GM18873 (cell line): ENCODE measurements around the gene TMEM183A.

Experiments used
- ATAC-seq: cut with Tn5 transposase; IDR thresholded peaks from one replicate; pipeline ENCODE4 v1.9.1; 2021; ENCODE audit warnings: mild to moderate bottlenecking, moderate library complexity, moderate number of reproducible peaks; ENCODE audit not compliant: unreplicated experiment, low FRiP score

The TMEM183A gene

DNA sequence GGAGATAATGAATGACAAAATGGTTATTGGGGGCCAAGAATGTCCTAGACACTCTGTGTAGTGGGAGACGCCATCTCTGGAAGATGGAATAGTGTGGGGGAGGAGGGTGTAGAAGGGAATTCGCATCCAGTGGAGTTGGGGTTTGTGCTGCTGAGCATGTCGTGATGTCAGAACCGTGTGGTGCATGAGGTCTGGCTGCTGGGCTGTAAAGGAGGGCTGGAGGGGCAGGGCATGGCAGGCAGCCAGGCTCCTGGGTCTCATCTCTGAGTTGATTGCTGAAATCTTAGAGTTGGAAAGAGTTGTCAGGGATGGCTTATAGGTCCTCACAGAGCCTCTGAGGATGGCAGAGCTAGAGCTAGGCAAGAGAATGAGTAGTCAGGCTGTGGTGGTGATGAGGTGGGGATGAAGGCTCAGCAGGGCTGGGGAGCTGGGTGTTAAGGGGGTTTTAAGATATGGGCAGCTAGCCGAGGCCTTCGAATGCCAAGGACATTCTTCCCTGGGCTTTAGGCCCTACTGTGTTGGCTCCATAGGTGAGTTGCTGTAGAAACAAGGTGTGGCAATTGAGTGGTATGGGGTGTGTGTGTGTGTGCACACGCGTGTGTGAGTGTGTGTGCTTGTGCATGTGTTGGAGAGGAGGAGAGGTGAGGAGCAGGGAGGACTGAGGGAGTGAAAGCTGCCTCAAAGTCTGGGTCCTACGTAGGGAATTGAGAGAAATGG is 21.1 kb downstream of the TMEM183A start:
- ATAC-seq = no peak

DNA sequence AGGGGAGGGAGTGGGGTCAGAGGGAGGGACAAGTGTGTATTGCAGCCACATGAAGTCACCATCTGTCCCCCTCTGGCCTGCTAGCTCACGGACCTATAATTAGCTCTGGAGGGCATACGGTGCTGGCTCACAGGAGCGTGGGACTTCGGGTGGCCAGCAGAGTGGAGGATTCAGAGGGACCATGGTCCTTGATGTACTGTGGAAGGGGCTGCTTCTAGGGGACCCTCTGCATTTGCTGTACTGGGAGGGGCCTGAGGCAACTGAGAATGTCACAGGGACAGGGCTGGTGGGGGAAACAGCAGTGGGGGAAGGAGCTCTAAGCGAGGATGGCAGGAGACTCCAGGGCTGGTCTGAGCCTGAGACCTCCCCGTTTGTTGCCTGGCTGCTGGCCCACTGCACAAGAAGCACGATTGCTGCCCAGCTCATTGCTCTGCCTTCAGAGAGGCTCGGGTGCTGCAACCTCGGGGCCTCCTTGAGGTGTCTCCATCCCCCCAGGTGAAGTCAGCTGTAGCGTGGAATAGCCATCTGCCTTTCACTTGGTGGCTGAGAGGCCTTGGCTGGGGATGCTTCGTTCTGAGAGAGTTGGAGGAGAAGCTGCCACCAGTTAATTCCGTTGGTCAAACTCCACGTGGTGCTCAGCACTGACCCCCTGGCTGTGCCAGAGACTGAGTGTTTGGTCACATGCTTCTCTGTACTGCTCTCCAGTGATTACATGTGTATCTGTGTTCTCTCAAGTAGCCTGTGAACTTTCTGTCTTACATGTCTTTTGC is 21.8 kb downstream of the TMEM183A start:
- no peak for ATAC-seq

DNA sequence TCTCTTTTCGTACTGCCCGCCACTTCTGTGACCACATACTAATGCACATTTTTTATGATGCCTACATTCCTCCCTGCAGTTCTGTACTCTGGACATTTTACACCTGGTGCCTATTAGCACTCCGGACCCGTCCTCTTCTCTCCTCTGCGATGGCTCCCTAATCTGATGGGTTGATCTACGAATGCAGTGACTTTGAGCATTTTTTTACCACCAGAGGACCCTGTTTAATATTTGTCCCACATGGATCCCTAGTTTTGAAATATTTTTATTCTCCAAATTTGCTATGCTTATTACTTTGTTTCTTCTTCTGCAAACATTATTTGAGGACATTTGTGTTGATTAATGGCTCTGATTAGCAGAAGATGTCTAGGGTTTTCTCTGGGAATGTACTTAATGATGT is 24.3 kb downstream of the TMEM183A start:
- no peak for ATAC-seq

DNA sequence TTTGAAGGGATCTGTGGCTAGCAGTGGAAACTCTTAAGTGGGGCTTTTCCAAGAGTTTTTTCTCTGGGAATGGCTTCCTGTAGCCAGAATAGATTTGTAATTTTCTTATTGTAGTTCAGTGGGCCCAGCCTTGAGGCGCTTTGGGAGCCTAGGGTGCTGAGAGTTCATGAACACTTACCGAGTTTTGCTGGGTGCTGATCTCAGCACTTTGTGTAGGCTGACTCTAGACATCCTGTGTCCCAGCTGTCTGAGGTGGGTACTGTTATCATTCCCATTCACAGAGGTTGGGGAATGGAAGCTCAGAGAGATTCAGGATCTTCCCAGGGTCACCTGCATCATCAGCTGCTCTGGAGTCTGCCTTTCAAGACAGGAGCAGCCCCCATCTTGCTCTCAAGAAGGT is 26.1 kb downstream of the TMEM183A start:
- ATAC-seq = no peak

DNA sequence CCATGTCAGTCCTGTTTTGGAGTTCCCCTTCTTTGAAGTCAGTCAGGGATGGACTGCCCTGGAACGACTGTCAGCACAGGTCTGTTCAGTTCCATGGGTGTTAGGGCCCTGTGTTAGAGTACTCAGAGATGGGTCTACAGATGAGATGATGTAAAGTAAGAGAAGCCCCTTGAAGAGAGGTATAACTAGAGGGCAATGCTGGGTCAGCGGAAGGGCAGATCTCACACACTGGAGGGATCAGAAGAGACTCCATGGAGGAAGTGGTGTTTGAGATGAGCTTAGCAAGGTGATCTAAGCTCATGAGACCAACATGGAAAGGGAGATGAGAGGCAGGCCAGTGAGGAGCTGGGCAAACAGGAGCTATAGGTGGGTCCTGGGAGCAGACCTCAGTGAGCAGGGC is 26.7 kb downstream of the TMEM183A start:
- no peak for ATAC-seq

DNA sequence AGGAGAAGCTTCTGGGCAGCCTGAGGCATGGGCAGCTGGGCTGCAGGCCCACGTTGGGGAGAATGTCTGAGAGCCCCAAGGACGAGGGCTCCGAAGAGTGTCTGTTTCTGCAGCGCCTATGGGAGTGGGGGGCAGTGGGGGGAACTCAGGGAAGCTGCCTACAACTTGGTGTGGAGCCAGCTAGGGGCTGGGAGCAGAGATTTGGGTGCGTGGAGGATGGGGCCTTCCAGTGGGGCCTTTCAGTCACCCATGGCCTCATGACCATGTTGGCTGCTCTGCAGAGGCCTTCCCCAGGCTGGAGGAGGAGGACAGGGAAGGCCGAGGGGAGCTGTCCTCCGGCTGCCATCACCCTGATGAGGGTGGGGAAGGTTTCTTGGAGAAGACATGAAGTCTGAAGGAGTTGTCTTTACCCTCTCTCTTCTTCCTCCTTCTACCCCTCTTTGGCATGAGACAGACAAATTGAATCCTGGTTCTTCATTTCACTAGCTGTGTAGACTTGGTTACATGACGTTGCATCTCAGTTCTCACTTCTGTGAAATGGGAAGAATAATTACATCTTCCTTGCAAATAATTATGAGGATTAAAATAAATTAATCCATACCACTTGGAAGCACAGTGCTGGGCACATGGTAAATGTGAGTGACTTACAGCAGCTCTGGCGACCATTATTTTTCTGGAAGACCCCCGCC is 27.4 kb downstream of the TMEM183A start:
- no peak for ATAC-seq

DNA sequence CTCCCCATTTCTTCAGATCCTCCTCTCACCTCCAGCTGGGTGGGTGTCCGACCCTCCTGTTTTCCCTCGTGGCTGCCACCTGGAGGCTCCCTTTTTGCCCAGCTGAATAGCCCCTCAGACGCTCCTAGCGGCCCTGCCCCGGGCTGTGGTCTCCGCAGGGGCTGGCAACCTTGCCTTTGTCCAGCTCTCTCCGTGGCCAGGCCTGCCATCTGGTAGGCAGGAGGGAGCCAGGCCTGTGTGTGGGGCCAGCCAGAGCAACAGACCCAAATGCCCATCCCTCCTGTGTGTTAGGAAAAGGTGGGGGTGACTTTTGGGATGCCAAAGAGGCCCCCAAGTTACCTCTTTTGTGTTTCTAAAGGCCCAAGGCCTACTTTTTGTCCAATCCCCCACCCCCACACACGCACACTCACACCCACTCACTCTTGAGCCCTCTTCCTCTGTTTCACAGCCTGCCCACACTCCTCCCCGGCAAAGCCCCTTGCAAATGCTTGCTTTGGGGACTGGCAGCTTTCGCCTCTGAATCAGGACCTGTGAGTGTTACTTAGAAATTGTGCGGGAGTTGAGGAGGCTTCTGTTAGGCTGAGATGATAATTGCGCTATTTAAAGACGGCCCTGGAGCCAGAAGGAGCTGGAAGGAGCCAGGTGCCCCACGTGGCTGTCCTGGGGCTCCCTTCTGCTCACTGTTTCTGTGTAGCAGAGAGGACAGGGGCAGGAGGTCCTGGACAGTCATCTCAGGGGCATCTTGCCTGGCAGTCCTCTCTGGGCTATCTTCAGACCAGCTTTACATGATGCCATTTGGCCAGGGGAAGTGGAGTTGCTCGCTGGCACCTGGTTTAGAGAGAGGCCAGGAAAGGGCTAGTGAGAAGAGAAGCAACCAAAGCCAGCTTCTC is 28.2 kb downstream of the TMEM183A start:
- no peak for ATAC-seq

DNA sequence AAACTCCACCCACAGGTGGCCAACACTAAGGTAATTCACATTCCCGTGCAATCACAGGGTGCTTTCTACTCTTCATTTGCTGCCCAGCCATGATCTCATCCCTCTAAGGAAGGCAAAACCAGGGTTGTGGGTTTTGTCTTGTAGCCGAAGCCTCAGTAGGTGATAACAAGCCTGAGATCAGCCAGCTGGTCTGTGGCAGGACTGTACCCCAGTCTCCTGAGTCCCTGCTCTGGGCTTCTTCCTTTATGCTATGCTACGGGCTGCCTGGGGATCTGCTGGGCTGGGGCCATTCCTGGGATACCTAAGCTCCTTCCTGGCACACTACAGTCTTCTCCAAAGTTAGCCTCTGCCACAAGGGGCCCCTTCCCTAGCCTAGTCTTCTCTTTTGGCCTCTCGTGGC is 29.0 kb downstream of the TMEM183A start:
- no peak for ATAC-seq

DNA sequence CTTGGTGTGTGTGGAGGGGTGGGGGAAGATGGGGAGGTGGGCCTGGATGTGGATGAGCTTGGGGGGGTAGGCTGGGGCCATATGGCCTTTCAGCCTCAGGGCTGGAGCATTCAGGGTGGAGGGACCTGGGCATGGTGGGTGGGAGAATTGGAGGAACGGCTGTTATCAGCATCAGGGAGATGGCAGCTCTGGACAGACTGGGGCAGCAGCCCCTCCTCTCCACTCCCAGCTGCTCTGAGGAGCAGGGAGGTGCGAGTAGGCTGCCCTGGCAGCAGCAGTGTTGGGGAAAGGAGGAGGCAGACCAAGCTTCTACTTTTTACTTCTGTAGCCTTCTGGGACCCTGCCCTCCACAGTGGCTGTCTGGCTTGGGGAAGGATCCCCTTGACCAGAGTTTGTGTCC is 29.4 kb downstream of the TMEM183A start:
- no peak for ATAC-seq

DNA sequence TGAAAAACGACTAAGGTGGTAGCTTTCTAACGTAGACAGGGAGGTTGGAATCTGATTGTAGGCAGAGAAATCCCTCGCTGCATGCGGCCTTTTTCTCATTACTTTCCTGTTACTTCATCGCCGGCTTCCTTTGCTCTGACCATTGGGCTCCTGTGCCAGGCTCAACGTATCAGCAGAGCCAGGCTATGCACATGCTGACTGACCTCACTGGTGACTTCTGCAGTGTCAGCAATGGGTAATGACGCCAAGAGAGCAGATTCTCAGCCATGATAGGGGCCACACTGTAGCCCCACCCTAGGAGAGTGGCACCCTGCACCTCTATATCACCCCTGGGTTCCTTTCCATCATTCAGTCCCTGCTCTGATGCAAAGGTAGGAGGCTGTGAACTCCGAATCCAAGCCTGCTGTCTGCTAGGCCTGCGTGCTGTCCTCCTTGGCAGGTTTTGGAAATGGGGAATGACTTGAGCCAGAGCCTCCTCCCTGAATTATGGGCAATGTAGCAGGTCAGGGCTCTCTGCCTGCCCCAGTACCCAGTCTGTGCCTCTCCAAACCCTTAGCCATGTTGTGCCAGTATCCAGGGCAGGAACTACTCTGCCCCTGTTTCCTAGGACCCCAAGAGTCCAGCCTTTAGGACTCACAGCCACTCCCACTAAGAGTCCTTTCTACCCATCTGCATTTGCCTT is 30.5 kb downstream of the TMEM183A start:
- ATAC-seq = no peak

DNA sequence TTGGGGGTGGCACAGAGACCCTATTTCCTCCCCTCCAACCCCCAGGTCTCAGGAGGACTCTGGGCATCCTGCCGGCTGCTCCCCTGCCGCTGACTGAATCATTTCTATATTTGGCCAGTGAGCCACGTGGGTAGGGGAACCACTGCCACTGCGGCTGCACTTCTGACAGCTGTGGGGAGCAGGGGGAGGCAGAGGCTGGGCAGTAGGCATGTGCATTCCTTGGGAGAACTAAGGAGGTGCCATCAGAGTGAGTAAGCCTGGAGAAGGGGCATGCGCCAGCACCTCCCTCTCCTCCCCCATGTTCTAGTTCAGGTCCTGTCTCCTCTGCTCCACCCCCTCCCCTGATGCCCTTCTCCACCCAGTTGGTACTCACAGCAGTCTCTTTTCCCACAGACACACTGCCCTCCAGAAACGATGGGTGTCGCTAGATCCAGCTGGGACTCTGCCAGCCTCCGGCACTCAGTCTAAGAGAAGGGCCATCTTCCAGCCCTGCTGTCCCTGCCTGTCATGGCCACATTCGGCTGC is 31.1 kb downstream of the TMEM183A start:
- ATAC-seq = no peak

DNA sequence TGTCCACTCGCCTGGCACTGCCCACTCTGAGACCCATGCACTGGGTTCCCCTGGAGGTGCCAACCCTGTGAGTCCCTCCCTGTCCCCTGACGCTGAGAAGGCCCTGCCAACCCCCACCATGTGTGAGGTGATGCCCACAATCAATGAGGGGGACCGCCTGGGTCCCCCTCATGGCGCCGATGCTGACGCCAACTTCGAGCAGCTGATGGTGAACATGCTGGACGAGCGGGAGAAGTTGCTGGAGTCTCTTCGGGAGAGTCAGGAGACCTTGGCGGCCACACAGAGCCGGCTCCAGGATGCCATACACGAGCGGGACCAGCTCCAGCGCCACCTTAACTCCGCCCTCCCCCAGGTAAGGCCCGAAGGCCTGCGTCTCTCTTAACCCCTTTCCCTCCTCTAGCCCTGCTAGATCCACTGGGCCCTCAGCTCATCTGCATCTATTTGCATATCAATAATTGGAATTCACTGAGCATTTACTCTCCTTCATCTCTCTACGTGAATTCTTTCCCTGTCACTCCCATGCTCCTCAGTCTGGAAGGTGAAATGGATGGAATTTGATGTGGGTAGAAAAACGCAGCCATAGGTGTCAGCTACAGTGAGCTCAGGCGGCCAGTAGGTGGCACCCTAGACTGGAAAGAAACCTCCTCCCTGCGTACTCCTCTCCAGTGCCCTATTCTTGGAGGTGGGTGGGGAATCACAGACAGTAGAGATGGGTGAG is 31.9 kb downstream of the TMEM183A start:
- no peak for ATAC-seq

DNA sequence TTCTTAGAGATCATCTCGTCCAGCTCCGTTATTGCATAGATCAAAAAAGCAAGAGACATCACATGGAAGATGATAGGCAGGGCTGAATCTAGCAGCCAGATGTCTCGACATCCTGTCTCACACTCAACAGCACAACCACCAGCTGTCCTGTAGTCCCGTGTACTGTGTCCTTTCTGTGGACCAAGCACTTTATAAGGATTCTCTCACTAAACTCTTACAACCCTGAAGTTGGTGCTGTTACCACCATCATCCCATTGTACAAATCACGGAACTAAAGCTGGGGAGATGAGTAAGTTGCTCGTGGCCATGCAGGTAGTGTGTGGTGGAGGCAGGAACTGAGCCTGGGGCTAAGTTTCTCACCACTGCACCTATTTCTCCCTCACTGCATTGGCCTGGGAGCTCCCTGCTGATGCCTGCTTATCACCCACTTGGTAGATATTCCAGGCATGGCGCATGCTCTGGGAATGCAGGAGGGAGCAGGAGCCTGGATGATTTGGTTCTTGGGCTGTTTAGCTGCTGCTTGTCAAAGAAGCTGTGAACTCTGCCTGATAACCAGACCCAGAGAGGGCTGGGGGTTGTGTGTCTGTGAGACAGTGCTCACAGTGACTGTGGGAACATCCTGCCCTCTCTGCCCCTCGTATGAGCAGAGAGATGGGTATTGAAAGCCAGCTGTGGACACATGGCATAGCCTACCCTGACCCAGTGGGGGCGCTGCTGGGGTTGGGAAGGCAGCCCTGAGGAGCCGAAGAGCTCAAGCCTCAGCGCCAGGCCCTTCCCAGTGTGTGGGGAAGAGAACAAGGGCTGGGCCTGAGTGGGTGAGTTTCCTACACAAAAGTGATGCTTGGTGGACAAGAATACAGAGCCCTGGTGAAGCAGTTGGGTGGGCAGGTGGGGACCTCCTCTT is 32.7 kb downstream of the TMEM183A start:
- no peak for ATAC-seq

DNA sequence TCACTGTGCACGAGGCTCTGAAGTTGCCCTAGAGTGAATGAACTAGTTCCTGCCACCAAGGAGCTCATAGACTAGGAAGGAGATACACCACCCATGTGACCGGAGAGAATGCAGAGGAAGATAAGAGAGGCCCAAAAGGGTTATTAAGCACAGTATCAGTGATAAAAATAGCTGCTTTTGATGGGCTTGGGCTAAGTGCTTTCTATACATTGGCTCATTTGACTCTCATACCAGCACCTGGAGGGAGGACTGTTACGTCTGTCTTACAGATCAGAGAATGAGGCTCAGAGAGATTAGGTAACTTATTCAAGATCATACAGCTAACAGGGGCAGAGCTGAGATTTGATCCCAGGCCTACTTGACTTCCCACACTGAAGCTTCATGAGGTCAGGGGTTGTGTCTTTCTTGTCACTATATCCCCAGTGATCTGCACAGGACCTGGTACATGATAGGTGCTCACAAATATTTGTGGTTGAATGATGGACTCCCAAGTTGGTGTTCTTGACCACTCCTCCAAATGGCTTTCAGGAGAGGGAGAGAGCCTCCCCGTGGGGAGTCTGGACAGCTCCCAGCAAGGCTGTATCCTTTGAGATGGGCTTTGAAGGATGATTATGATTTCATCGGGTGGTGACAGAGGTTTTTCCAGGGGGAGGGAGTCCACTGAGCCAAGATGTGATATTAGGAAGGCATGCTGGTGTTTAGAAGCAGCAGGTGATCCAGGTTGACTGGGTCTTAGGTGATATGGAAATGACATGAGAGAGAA is 33.5 kb downstream of the TMEM183A start:
- ATAC-seq = no peak

DNA sequence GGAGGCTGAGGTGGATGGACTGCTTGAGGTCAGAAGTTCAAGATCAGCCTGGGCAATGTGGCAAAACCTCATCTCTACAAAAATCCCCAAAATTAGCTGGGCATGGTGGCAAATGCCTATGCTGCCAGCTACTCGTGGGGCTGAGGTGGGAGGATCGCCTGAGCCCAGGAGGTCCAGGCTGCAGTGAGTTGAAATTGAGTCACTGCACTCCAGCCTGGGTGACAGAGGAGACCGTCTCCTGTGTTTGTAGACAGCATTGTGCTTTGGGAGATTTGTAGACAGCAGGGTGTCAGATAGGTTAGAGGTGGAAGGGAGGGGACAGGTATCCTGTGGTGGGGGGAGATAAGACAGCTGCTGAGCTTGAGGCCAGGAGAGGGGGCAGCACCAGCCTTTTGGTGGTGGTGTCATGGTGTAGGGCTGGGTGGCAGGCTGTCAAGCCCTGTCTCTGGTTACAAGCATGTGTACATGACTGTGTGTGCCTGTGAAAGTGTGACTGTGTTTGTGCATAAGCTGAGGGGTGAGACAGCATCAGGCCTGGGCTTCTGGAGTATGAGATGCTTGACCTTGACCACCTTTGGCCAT is 34.3 kb downstream of the TMEM183A start:
- ATAC-seq = no peak

DNA sequence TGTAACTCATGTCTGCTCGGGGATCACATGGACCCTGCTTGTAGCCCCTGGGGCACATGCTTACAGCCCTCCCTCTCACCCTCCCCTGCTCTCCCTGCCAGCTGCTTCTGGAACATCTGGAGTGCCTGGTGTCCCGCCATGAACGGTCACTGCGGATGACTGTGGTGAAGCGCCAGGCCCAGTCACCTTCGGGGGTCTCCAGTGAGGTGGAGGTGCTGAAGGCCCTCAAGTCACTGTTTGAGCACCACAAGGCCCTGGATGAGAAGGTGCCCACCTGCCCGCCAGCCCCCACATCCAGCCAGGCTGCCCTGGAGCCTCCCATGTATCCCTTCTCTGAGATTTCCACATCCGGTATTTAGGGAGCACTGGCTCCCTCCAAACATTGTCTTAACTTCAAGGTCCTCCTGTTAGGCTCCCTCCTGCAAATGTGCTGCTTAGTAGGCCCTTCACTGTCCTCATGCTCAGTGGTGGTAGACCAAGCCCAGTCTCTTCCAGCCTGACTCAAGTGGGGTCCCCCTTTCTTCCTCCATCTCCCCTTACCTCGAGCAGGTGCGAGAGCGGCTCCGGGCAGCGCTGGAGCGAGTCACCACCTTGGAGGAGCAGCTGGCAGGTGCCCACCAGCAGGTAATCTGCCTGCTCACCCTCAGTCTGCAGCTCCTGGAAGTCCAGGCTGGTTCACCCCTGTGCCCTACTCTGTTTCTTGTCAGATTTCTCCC is 36.8 kb downstream of the TMEM183A start:
- ATAC-seq = no peak
